Measurements from ENCODE around the gene CYS1.

GRCh38 chr2:10032746-10033105 is 47.5 kb downstream of the CYS1 start:
- no peak for TF ChIP-seq POLR2A (IDR thresholded peaks at IDR 0.05)
- no peak for TF ChIP-seq CTCF (IDR thresholded peaks at IDR 0.05)

Measured in breast epithelium (tissue), 3 donors.